Peyer's patch (tissue), 4 donors: ENCODE measurements around the gene TMEM163. TPM values are rescaled to one million over a fixed set of nuclear protein-coding genes. Genes with fewer than 3 reads are reported as not detected.

Source experiments
- DNase-seq, 3 donors: peaks; one replicate each; pipeline ENCODE4 v3.0.0-alpha.2; 2017 to 2019
- H3K27ac ChIP-seq, 4 donors: fragments of 200-600 bp; sonication (generic); one replicate each; pipeline ENCODE4 v1.5.1; 2016 to 2019
- H3K27me3 ChIP-seq, 2 donors: fragments of 200-600 bp; sonication (generic); one replicate each; pipeline ENCODE4 v1.5.1; 2019
- H3K36me3 ChIP-seq, 3 donors: fragments of 200-600 bp; sonication (generic); one replicate each; pipeline ENCODE4 v1.5.1; 2016 to 2019
- H3K4me1 ChIP-seq, 4 donors: fragments of 200-600 bp; sonication (generic); one replicate each; pipeline ENCODE4 v1.5.1; 2016 to 2019
- H3K4me3 ChIP-seq, 4 donors: fragments of 200-600 bp; sonication (generic); 1 replicate in 3 of 4; 2 replicates in 1 of 4; pipeline ENCODE4 v1.5.1; 2016 to 2019; ENCODE audit warnings: mild to moderate bottlenecking in 1 of 4
- H3K9me3 ChIP-seq, 4 donors: fragments of 200-600 bp; sonication (generic); one replicate each; pipeline ENCODE4 v1.5.1; 2016 to 2019; ENCODE audit warnings: mild to moderate bottlenecking in 1 of 4
- CTCF ChIP-seq, 6 experiments: fragments of 450-650 bp in 4 of 6; fragments of 200-600 bp in 2 of 6; sonication (generic) in 1 of 6; IDR thresholded peaks; one replicate each; pipeline ENCODE4 v1.5.1; 2017 to 2019; ENCODE audit warnings: antibody characterized with exemption in 6 of 6, mild to moderate bottlenecking in 3 of 6, moderate library complexity in 1 of 6
- POLR2A ChIP-seq, 2 donors: fragments of 450-650 bp; IDR thresholded peaks; one replicate each; pipeline ENCODE4 v1.5.1; 2017; ENCODE audit warnings: antibody characterized with exemption in 2 of 2, mild to moderate bottlenecking in 2 of 2, moderate library complexity in 2 of 2
- total RNA-seq, 4 donors: library from RNA; depleted of rRNA; stranded (reverse); fragments of >200 nt; gene quantifications; one replicate each; pipeline ENCODE4 v1.1.0, GENCODE V29; 2016

The TMEM163 gene
- total RNA-seq, 4 donors from 2014 or later, result 1.7 TPM; not detected in 3

- Histone ChIP-seq H3K27me3 (no peaks in the 10 kb centered on the region), H3K4me1 (peaks cover 0 to 31% (median 2%) of the 10 kb centered on the region in 4 donors), H3K36me3 (no peaks in the 10 kb centered on the region), H3K9me3 (no peaks in the 10 kb centered on the region), H3K4me3 (no peak overlapping the region), H3K27ac (peak overlapping the region in 2 of 4 donors; percentile 65 to 75)
- TF ChIP-seq POLR2A (IDR thresholded peaks at IDR 0.05), result no peak
- no peak for TF ChIP-seq CTCF (IDR thresholded peaks at IDR 0.05)
- DNase-seq, result peak in 2 of 3 donors; percentile 79 to 83
These were observed 21.1 kb upstream of the TMEM163 start for GRCh38 chr2:134739879-134740301.

DNA sequence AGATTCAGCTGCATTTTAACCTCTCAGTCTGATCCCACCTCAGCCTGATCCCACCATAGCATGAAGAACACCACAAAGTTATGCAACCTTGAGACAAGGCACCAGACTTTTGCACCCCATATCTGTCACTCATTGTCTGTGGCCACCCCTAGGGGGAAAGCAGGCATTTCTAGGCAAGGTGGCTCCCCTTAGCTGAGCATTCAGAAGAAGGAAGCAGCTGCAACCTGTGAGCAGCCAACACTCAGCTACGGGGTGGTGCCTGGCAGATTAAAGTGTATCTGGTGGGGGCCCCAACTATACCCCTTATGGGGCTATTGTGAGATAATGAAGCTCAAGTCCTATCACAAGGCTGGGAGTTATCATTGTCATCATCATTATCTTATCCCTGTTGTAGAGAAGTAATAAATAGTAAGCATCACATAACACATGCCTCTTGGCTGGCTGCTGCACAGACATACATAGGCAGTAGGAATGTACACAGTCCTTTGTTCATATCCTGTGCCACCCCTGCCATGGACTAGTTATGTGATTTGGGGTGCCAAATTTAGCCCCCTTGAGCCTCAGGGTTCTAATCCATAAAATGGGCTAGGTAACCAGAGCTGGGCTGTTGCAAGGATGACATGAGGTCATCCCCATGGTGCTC is 20.6 kb upstream of the TMEM163 start:
- no peaks in the 10 kb centered on the region for H3K9me3 ChIP-seq
- no peaks in the 10 kb centered on the region for H3K36me3 ChIP-seq
- DNase-seq, result peak in 2 of 3 donors; percentile 56 to 64
- H3K4me1 ChIP-seq, result peaks cover 0 to 31% (median 2%) of the 10 kb centered on the region in 4 donors
- peak overlapping the region in 2 of 4 donors; percentile 65 to 75 for H3K27ac ChIP-seq
- no peak for TF ChIP-seq POLR2A (IDR thresholded peaks at IDR 0.05)
- no peak for TF ChIP-seq CTCF (IDR thresholded peaks at IDR 0.05)
- H3K27me3 ChIP-seq, result no peaks in the 10 kb centered on the region
- no peak overlapping the region for H3K4me3 ChIP-seq

DNA sequence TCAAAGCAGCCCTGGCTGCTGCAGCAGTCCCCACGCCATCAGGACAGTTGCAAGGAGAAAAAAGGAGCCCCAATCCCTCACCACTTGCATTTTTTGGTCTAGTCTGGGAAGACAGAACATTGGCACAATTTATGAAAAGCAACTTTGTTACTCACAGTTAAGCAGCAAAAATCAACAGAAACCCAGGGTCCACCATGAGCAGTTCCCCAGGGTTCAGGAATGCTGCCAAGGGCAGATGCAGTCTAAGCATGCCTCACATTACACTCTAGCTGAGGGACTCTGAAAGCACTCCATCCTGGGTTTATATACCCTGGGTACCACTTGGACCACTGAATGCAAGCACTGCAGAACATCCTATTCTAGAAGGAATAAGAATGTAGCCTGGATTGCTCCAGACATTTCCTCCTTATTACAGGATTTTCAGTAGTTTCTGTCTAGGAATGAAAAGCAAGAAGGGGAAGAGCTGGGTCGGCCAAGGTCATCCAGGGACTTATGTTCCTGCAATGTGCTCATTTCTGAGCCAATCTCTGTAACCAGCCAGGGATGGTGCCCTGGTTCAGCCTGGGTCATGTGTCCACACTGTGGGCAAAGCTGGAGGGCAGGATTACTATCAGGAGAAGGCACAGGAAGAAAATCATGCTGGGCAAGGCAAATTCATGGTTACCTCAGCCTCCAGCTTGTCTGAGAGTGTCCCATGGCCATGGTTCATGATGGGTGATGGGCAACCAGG is 19.5 kb upstream of the TMEM163 start:
- H3K4me3 ChIP-seq, result no peak overlapping the region
- no peaks in the 10 kb centered on the region for H3K36me3 ChIP-seq
- TF ChIP-seq POLR2A (IDR thresholded peaks at IDR 0.05), result no peak
- no peak for TF ChIP-seq CTCF (IDR thresholded peaks at IDR 0.05)

GRCh38 chr2:134737671-134738070 is 18.9 kb upstream of the TMEM163 start:
- DNase-seq, result peak in 2 of 3 donors; percentile 70 to 76

More for the DNA sequence above, 19.5 kb upstream of the TMEM163 start:
- Histone ChIP-seq H3K27ac (peak overlapping the region in 1 of 4 donors; percentile 75), H3K27me3 (no peaks in the 10 kb centered on the region), H3K9me3 (no peaks in the 10 kb centered on the region), H3K4me1 (peaks cover 0 to 31% (median 2%) of the 10 kb centered on the region in 4 donors)
- no peak for DNase-seq

More at GRCh38 chr2:134737671-134738070, 18.9 kb upstream of the TMEM163 start:
- H3K9me3 ChIP-seq, result no peaks in the 10 kb centered on the region
- peak overlapping the region in 2 of 4 donors; percentile 40 to 75 for H3K27ac ChIP-seq
- H3K27me3 ChIP-seq, result no peaks in the 10 kb centered on the region
- H3K4me1 ChIP-seq, result peaks cover 0 to 31% (median 2%) of the 10 kb centered on the region in 4 donors
- no peaks in the 10 kb centered on the region for H3K36me3 ChIP-seq
- TF ChIP-seq CTCF (IDR thresholded peaks at IDR 0.05) (no peak), POLR2A (IDR thresholded peaks at IDR 0.05) (no peak)
- H3K4me3 ChIP-seq, result no peak overlapping the region
